ENCODE results near the gene FRMD4B. TPM values are rescaled to one million over a fixed set of nuclear protein-coding genes. Genes with fewer than 3 reads are reported as not detected.
"Not testable (repeated sequence)": the region's sequence is repeated elsewhere in the genome, so short reads cannot be mapped to it uniquely, and the experiment has no call there.

FRMD4B gene
- total RNA-seq, 1 donor from 2014 or later = 31.3 TPM

DNA sequence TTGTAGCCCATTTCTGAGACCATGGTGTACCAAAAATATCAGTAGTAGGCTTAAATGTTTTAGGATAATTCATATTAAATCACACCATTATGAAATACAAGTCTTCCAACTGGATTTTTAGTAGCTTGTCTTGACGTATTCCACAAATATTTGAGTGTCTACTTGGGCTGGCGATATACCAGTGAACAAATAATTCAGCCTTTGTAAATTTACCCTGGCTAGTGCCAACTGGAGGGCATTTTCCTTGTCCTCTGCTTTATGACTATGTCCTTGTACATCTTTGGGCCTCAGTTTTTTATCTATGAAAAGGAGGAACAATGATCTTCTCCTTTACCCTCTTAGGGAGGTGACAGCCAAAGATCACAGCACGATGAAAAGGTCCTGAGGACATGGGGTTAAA is 114.8 kb downstream of the FRMD4B start:
- TF ChIP-seq, protein P1, sequence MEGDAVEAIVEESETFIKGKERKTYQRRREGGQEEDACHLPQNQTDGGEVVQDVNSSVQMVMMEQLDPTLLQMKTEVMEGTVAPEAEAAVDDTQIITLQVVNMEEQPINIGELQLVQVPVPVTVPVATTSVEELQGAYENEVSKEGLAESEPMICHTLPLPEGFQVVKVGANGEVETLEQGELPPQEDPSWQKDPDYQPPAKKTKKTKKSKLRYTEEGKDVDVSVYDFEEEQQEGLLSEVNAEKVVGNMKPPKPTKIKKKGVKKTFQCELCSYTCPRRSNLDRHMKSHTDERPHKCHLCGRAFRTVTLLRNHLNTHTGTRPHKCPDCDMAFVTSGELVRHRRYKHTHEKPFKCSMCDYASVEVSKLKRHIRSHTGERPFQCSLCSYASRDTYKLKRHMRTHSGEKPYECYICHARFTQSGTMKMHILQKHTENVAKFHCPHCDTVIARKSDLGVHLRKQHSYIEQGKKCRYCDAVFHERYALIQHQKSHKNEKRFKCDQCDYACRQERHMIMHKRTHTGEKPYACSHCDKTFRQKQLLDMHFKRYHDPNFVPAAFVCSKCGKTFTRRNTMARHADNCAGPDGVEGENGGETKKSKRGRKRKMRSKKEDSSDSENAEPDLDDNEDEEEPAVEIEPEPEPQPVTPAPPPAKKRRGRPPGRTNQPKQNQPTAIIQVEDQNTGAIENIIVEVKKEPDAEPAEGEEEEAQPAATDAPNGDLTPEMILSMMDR (IDR thresholded peaks at IDR 0.05; ENCODE audit: insufficient read depth, low read length, severe bottlenecking) = no peak
- DNase-seq (ENCODE audit: low read depth) = no peak

DNA sequence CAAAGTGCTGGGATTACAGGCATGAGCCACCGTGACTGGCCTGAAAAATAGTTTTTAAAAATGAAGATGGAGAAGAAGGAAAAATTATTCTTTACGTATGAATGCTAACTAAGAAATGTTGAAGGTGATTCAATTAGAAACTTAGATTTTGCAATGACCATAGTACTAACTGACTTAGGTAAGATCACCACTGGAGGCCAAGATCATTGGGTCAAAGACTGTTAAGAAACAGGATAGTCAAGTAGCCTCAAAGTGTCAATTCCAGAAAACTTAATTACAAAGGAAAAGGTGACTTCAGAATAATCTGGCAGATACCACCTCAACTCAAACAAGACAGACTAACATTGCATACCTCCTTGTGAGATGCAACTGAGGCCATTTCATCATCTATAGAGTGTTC is 119.3 kb downstream of the FRMD4B start:
- FAIRE-seq (no peak), DNase-seq (ENCODE audit: low read depth) (no peak)
- Histone ChIP-seq H3K4me3 (ENCODE audit: low read depth, low read length) (no peak overlapping the region), H3K36me3 (ENCODE audit: control insufficient read depth, insufficient read depth, low read length) (no peaks in the 10 kb centered on the region), H3K27me3 (ENCODE audit: control insufficient read depth, insufficient read depth, low read length) (no peaks in the 10 kb centered on the region)
- TF ChIP-seq, protein P1 (IDR thresholded peaks at IDR 0.05; ENCODE audit: insufficient read depth, low read length, severe bottlenecking) = no peak

More for the DNA sequence above, 114.8 kb downstream of the FRMD4B start:
- Histone ChIP-seq H3K36me3 (ENCODE audit: control insufficient read depth, insufficient read depth, low read length) (no peaks in the 10 kb centered on the region), H3K27me3 (ENCODE audit: control insufficient read depth, insufficient read depth, low read length) (no peaks in the 10 kb centered on the region), H3K4me3 (ENCODE audit: low read depth, low read length) (no peak overlapping the region)
- FAIRE-seq = no peak

DNA sequence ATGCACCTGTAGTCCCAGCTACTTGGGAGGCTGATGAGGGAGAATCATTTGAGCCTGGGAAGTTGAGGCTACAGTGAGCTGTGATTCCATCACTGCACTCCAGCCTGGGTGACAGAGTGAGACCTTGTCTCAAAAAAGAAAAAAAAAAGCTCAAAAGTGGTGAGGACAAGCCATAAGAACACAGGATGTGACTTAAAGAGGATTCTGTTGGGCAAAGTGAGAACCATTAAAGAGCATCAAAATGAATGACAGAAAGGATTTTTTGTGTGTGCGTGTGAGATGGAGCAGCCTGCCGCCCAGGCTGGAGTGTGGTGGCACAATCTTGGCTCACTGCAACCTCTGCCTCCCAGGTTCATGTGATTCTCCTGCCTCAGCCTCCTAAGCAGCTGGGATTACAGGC is 119.8 kb downstream of the FRMD4B start:
- not testable (repeated sequence) for H3K27me3 ChIP-seq (ENCODE audit: control insufficient read depth, insufficient read depth, low read length); H3K4me3 ChIP-seq (ENCODE audit: low read depth, low read length); FAIRE-seq; H3K36me3 ChIP-seq (ENCODE audit: control insufficient read depth, insufficient read depth, low read length); DNase-seq (ENCODE audit: low read depth)

DNA sequence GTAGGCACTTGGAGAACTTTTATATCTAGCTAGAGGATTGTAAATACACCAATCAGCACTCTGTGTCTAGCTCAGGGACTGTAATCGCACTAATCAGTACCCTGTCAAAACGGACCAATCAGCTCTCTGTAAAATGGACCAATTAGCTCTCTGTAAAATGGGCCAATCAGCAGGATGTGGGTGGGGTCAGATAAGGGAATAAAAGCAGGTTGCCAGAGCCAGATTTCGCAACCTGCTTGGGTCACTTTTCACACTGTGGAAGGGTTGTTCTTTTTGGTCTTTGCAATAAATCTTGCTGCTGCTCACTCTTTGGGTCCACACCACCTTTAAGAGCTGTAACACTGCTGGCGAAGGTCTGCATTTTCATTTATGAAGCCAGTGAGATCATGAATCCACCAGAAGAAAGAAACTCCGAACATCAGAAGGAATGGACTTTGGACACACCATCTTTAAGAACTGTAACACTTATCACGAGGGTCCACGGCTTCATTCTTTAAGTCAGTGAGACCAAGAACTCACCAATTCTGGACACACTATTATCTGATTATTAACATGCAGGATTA is 125.0 kb downstream of the FRMD4B start:
- not testable (repeated sequence) for H3K36me3 ChIP-seq (ENCODE audit: control insufficient read depth, insufficient read depth, low read length); H3K27me3 ChIP-seq (ENCODE audit: control insufficient read depth, insufficient read depth, low read length); H3K4me3 ChIP-seq (ENCODE audit: low read depth, low read length); FAIRE-seq; DNase-seq (ENCODE audit: low read depth)

DNA sequence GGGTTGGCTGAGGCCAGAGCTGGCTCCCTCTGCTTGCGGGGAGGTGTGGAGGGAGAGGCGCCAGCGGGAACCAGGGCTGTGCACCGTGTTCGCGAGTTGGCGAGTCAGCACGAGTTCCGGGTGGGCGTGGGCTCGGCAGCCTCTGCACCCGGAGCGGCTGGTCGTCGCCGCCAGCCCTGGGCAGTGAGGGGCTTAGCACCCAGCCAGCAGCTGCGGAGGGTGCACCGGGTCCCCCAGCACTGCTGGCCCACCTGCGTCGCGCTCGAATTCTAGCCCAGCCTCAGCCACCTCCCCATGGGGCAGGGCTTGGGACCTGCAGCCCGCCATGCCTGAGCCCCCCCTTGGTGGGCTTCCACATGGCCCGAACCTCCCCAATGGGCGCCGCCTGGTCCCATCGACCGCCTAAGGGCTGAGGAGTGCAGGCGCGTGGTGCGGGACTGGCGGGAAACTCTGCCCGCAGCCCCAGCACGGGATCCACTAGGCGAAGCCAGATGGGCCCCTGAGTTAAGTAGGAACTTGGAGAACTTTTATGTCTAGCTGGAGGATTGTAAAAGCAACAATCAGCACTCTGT is 125.6 kb downstream of the FRMD4B start:
- DNase-seq (ENCODE audit: low read depth) = no peak
- Histone ChIP-seq H3K36me3 (ENCODE audit: control insufficient read depth, insufficient read depth, low read length) (no peaks in the 10 kb centered on the region), H3K27me3 (ENCODE audit: control insufficient read depth, insufficient read depth, low read length) (no peaks in the 10 kb centered on the region), H3K4me3 (ENCODE audit: low read depth, low read length) (no peak overlapping the region)
- no peak for FAIRE-seq
- TF ChIP-seq, protein P1 (IDR thresholded peaks at IDR 0.05; ENCODE audit: insufficient read depth, low read length, severe bottlenecking) = no peak

DNA sequence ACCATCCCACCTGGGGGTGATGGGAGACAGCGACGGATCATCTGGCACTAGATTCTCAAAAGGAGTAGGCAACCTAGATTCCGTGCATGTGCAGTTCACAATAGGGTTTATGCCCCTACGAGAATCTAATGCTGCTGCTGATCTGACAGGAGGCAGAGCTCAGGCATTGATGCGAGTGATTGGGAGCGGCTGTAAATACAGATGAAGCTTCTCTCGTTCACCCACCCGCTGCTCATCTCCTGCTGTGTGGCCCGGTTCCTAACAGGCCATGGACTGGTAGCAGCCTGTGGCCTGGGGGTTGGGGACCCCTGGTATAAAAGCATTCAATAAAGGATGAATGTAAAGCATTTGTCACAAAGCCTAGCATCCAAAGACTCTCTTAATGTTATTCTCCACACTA is 126.8 kb downstream of the FRMD4B start:
- FAIRE-seq (peak; percentile 64), DNase-seq (ENCODE audit: low read depth) (no peak)
- Histone ChIP-seq H3K27me3 (ENCODE audit: control insufficient read depth, insufficient read depth, low read length) (no peaks in the 10 kb centered on the region), H3K36me3 (ENCODE audit: control insufficient read depth, insufficient read depth, low read length) (no peaks in the 10 kb centered on the region), H3K4me3 (ENCODE audit: low read depth, low read length) (no peak overlapping the region)
- TF ChIP-seq, protein P1 (IDR thresholded peaks at IDR 0.05; ENCODE audit: insufficient read depth, low read length, severe bottlenecking) = no peak

DNA sequence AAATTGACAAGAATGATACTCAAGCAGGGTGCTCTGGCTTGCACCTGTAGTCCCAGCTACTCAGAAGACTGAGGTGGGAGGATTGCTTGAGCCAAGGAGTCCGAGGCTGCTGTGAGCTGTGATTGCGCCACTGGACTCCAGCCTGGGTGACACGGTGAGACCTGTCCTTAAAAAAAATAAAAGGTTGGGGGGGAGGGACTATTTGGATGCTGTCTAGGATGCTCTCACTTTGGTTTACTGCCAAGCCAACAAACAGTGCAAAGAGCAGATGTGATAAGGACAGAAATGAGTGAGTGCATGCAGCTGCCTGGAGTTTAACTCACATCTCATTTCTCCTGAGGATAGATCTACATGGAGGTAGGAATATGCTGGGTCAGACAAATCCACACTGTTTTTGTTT is 130.0 kb downstream of the FRMD4B start:
- no peak overlapping the region for H3K4me3 ChIP-seq (ENCODE audit: low read depth, low read length)
- DNase-seq (ENCODE audit: low read depth) (no peak), FAIRE-seq (peak; percentile 13)
- TF ChIP-seq, protein P1 (IDR thresholded peaks at IDR 0.05; ENCODE audit: insufficient read depth, low read length, severe bottlenecking) = no peak
- H3K27me3 ChIP-seq (ENCODE audit: control insufficient read depth, insufficient read depth, low read length) = no peaks in the 10 kb centered on the region
- H3K36me3 ChIP-seq (ENCODE audit: control insufficient read depth, insufficient read depth, low read length) = no peaks in the 10 kb centered on the region

Measured in bronchial epithelial cell (primary cell).